Measurements from ENCODE around the gene SLC39A1. TPM values are rescaled to one million over a fixed set of nuclear protein-coding genes. Genes with fewer than 3 reads are reported as not detected.

SLC39A1 gene
- total RNA-seq, 1 experiment from 2014 or later: 126 TPM

- no peak for DNase-seq (ENCODE audit: low read depth)
Measured at GRCh38 chr1:153953859-153954365, 9.4 kb downstream of the SLC39A1 start.

- DNase-seq (ENCODE audit: low read depth): no peak
Measured at GRCh38 chr1:153951801-153952200, 11.5 kb downstream of the SLC39A1 start.

- DNase-seq (ENCODE audit: low read depth): no peak
Measured at GRCh38 chr1:153951183-153951582, 12.2 kb downstream of the SLC39A1 start.

- DNase-seq (ENCODE audit: low read depth): peak; percentile 71
Measured at GRCh38 chr1:153946622-153947241, 16.6 kb downstream of the SLC39A1 start, which contains the start of gene DENND4B. DENND4B (minus strand) TSS chr1:153946718; CDS start chr1:153944374, 2,344 bp downstream.

- peak; percentile 66 for DNase-seq (ENCODE audit: low read depth)
Measured at GRCh38 chr1:153945795-153946621, 17.3 kb downstream of the SLC39A1 start.

GRCh38 chr1:153945131-153945794 lies 18.1 kb downstream of the SLC39A1 start:
- peak; percentile 13 for DNase-seq (ENCODE audit: low read depth)

- no peak for DNase-seq (ENCODE audit: low read depth)
Measured at GRCh38 chr1:153944827-153945117, 18.6 kb downstream of the SLC39A1 start.

- no peak for DNase-seq (ENCODE audit: low read depth)
Measured at GRCh38 chr1:153944005-153944826, 19.1 kb downstream of the SLC39A1 start.

- DNase-seq (ENCODE audit: low read depth): no peak
Measured at GRCh38 chr1:153942766-153943549, 20.4 kb downstream of the SLC39A1 start.

- DNase-seq (ENCODE audit: low read depth): no peak
Measured at GRCh38 chr1:153941826-153942725, 21.3 kb downstream of the SLC39A1 start.

- no peak for DNase-seq (ENCODE audit: low read depth)
Measured at GRCh38 chr1:153940756-153941155, 22.6 kb downstream of the SLC39A1 start.

GRCh38 chr1:153939476-153939875 lies 23.9 kb downstream of the SLC39A1 start:
- DNase-seq (ENCODE audit: low read depth): no peak

GRCh38 chr1:153938996-153939395 lies 24.3 kb downstream of the SLC39A1 start:
- no peak for DNase-seq (ENCODE audit: low read depth)

GRCh38 chr1:153937331-153937730 lies 26.0 kb downstream of the SLC39A1 start:
- no peak for DNase-seq (ENCODE audit: low read depth)

- no peak for DNase-seq (ENCODE audit: low read depth)
Measured at GRCh38 chr1:153936011-153936802, 27.1 kb downstream of the SLC39A1 start.

GRCh38 chr1:153934746-153935145 lies 28.6 kb downstream of the SLC39A1 start:
- no peak for DNase-seq (ENCODE audit: low read depth)

GRCh38 chr1:153933955-153934354 lies 29.4 kb downstream of the SLC39A1 start:
- DNase-seq (ENCODE audit: low read depth): no peak

- no peak for DNase-seq (ENCODE audit: low read depth)
Measured at GRCh38 chr1:153933430-153933829, 29.9 kb downstream of the SLC39A1 start.
